Measurements from ENCODE around the gene RASSF4.

The RASSF4 gene, protein sequence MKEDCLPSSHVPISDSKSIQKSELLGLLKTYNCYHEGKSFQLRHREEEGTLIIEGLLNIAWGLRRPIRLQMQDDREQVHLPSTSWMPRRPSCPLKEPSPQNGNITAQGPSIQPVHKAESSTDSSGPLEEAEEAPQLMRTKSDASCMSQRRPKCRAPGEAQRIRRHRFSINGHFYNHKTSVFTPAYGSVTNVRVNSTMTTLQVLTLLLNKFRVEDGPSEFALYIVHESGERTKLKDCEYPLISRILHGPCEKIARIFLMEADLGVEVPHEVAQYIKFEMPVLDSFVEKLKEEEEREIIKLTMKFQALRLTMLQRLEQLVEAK

DNA sequence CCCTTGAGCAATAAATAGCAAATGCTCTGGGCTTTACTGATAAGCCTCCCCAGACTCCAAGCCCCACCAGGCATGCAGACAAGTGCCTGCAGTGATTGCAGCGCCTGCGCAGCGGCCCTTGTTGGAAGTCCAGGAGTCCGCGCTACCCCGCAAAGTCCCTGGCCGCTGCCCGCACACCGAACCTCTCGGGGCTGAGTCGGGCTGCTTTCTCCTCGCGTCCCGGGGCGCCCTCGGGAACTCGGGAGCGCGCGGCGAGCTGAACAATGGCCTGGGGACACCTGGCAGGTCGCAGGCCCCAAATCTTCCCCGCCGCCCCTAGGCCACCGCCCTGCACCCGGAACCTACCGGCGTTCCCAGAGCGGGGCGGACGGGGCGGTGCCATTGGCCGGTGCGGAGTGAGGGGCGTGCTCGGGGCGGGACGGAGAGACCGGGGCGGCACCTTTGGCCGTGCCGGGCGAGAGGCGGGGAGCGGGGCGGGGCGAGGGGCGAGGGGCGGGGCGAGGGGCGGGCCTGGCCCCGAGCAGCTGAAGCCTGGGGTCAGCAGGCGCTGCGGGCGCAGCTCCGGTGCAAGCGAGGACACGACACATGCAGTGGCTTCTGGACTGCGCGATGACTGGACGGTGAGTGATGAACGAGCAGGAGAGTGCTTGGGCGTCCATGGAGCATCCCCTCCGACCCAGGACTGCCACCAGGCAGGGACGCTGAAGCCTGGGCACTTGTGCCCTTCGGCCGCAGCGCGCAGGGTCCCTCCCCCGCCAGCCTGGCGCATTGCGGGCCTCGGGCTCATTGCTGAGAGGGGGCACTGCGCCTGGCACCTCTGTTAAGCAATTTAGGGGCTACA is at the start of gene RASSF4:
TSS of gene RASSF4 (plus strand) at position 556 of the 841 bp plus-strand sequence. CDS start 10,401 bp downstream, outside the sequence.
- peak; percentile 93 for DNase-seq (ENCODE audit: low spot score)

DNA sequence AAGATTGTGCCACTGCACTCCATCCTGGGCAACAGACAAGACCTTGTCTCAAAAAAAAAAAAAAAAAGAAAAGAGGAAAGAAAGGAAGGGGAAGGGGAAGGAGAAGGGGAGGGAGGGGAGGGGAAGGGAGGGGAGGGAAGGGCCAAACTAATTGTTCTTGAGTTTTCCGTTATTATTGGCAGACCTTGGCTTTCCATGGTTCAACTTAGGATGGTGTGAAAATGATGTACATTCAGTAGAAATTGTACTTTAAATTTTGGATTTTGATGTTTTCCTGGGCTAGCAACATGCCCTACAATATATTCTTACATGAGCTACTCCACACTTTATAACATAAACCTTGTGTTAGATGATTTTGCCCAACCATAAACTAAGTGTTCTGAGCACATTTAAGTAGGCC is 49.7 kb upstream of the RASSF4 start:
- DNase-seq (ENCODE audit: low spot score) = no peak

- DNase-seq (ENCODE audit: low spot score) = no peak
Measured at GRCh38 chr10:44910602-44911001, 49.0 kb upstream of the RASSF4 start.

DNA sequence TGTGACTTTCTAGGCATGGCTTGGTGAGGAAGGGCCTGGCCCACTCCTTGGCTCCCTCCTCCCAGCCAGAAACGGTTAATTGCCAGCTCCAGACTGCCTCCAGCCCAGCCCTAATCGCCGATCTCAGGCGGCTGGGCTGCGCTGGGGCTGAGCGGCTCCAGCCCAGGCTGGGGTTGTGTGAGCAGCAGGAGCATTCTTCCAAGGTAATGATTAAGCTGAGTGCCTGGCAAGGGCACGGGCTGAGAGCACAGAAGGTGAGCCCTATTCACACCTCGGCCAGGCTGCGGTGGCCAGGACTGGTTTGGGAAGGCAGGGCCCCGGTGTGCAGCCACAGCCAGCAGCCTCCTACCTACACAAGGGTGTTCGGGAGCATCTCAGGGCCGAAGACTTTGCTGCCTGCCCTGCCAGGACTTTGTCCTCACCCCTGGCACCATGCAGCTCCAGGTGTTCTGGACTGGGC is 48.5 kb upstream of the RASSF4 start, which contains the start of gene TMEM72:
TSS of gene TMEM72 (plus strand) at position 257 of the 460 bp plus-strand sequence. CDS start at position 433, 176 bp downstream.
- no peak for DNase-seq (ENCODE audit: low spot score)

- DNase-seq (ENCODE audit: low spot score) = no peak
Measured at GRCh38 chr10:44911951-44912350, 47.7 kb upstream of the RASSF4 start.

- DNase-seq (ENCODE audit: low spot score) = peak; percentile 11
Measured at GRCh38 chr10:44913350-44914081, 46.1 kb upstream of the RASSF4 start.

GRCh38 chr10:44914891-44915290 is 44.7 kb upstream of the RASSF4 start:
- DNase-seq (ENCODE audit: low spot score) = no peak

DNA sequence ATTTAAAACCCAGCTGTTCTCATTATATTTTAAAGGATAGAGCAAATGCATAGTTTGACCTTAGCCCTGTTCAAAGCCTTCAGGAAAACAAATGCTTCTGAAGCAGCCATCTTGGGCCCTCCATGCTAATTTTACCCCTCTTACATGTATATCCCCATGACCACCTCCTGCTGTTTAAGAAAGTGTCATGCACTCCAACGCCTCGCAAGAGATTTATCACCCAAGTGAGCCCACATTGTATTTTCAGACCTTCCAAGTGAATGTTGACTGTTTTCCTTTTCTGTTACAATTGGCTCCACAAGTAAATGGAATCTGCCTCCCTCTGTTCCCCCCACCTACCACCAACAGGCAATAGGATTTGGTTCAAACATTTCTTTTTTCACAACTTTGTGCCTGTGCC is 43.2 kb upstream of the RASSF4 start:
- DNase-seq (ENCODE audit: low spot score) = no peak

GRCh38 chr10:44917848-44918247 is 41.8 kb upstream of the RASSF4 start:
- no peak for DNase-seq (ENCODE audit: low spot score)

- no peak for DNase-seq (ENCODE audit: low spot score)
Measured at GRCh38 chr10:44920252-44920651, 39.4 kb upstream of the RASSF4 start.

DNA sequence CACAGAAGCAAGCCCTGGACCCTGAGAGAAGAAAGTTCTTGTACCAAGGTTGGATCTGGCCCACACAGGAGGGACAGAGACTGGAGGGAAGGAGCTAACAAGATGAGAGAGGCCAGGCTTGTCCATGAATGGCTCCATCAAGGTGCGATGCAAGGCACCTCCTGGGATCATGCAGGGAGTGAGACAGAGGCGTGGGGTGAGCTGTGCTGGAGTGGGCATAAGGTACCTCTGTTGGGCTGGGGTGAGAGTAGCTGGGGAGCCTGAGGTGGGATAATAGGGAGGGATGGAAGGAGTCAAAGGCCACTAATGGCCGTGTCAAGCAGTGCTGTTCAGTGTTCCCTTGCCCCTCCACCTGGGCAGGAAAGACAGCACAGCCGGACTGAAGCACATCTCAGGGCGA is 38.5 kb upstream of the RASSF4 start:
- no peak for DNase-seq (ENCODE audit: low spot score)

DNA sequence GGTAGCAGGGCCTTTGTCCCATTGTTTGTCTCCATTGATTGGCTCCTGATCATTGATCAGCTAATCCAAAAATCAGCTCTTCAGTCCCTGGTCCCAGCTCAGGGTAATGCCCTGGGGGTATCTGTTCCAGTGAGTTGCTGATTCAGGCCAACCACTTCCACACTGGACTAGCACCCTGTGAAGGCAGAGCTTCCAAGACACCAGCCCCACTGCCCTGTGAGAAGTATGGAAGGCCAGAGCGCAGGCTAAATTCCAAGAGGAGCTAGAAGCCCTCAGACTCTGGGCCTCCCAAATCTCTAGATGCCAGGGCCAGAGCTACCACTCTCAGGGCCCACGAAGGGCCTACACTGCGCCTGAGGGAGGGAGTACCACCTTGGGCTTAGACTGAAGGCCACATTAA is 38.1 kb upstream of the RASSF4 start:
- DNase-seq (ENCODE audit: low spot score) = no peak

DNA sequence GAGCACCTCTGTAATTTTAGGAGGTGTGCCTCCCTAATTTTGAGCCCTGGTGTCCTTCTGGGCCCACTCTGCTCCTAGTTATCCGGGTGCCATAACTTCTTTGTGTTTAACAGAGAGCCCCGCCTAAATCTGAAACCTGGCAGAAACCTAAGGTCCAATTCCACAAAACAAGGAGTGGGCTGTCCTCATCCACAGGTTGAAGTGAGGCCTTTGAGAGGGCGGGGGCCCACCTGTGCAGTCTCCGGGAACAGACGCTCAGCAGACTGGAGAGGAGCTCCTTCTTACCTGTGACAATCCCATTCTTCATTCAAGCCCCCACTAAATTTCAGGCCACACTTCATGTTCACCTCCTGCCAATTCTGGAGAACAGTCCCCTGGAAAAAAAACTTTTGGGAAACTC is 37.6 kb upstream of the RASSF4 start:
- no peak for DNase-seq (ENCODE audit: low spot score)

DNA sequence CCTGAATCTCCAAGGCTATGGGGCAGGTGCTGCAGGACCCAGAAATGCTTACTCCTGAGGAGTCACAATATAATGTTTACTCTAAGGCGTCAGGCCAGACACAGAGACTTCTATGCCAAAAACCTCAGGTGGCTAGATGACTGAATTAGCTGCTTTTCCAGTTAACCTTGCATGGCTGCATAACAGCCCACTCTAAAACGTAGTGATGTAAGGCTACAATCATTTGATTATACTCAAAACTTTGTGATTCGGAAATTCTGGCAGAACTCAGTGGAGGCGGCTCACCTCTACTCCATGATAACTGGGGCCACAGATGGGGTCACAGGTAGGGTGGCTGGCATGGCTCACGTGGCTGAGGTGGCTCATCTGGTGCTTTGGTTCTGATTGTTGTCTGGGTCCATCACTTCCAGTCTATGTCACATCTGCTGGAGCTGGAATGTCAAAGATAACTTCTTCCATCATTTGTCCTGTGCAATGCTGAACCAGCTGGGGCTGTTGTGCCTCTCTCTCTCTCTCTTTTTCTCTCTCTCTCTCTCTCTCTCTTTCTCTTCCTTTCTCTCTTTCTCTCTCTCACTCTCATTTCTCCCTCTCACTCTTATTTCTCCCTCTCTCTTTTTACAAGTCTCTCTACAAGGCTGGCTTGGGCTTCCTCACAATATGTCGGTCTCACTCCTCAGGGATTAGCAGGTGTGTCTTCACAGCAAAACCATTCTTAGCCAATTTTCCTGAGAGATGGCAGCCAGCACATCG is 36.6 kb upstream of the RASSF4 start:
- DNase-seq (ENCODE audit: low spot score) = no peak

DNA sequence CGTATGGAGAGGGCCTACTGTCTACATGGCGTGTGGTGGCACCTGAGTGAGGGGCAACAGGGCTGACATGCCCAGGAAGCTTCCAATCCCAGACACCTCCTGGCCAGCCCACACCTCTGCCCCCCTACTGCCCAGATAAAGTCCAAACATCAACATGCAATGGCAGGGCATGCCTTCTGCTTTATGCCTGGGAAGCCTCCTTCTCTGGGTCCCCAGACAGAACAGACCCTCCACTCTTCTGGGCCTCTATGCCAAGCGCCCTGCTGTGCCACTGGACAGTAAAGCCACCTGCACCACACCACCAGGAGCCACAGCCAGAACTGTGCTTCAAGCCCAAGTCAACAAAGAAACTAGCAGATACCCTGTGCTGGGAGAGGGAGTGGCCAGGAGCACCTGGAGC is 36.0 kb upstream of the RASSF4 start:
- no peak for DNase-seq (ENCODE audit: low spot score)

DNA sequence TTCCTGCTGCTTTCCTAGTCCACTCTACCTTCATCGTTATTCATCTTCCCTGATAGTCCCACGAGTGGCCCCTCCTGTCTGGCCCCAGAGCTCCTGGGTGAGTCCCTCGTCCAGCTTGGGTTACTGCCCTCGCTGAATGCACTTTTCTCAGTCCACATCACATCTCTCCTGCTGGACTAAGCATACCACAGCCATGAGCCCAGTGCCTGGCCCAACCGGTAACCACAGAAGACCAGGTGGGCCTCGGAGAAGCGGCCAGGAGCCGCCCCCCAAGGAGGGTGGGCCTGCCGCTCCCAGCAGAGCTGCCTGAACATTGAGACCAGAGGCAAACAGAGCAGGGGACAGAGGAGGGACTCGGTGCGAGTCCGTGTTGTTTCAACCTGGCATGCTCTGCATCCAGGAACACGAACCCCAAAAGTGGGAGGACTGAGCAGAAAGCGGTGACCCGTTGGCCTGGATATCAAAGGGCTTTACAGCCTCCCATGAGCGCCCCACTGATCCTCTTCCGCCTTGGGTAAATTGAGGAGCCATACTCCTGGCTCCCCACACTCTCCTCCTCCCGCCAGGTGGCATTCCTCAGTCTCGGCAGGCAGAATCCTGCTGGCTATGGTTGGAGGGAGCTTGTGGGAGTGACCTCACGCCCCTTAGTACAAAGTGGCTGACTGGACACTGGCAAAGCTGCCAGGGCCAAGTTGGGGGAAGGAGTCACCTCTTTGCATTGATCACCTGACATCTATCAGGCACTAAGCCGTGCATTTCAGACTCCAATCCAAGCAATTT is 35.2 kb upstream of the RASSF4 start:
- DNase-seq (ENCODE audit: low spot score) = no peak

DNA sequence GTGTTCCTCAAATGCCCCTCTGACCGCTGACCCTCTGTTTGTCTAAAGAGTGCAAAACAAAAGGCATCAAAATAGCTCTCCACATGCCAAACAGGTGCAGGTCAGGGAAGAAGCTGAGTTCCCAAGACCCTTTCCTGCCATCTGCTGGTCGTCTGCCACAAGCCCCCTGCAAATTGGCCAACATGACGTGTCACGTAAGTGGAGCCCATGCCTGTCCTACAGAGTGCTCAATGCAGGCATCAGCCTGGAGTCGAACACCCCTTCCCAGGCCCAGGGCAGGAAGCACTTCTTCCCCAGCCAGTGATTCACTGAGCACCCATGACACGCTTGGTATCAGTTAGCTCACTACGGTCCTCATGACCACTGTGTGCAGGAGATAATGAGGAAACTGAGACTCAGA is 34.4 kb upstream of the RASSF4 start:
- DNase-seq (ENCODE audit: low spot score) = no peak

- DNase-seq (ENCODE audit: low spot score) = no peak
Measured at GRCh38 chr10:44925811-44926750, 33.5 kb upstream of the RASSF4 start.

- no peak for DNase-seq (ENCODE audit: low spot score)
Measured at GRCh38 chr10:44926751-44927351, 32.8 kb upstream of the RASSF4 start.

All from CD4-positive, alpha-beta T cell treated with Interleukin-6 at 100 ng/mL for 8 hours (primary cell).